PC-9 (cell line): Measurements from ENCODE around the gene PALLD.
"Not testable (repeated sequence)": the region's sequence is repeated elsewhere in the genome, so short reads cannot be mapped to it uniquely, and the experiment has no call there.

Experiments
- EZH2 ChIP-seq: fragments of 200-600 bp; sonication (generic); IDR thresholded peaks from 2 replicates; pipeline ENCODE4 v1.8.0; 2017; ENCODE audit warnings: antibody characterized with exemption, low read depth
- TF ChIP-seq, protein P1 (sequence below): fragments of 200-600 bp; sonication (generic); conservative IDR thresholded peaks from 2 replicates; pipeline ENCODE4 v1.6.1; 2017; ENCODE audit warnings: mixed run types, antibody characterized with exemption, mild to moderate bottlenecking, moderate library complexity

DNA sequence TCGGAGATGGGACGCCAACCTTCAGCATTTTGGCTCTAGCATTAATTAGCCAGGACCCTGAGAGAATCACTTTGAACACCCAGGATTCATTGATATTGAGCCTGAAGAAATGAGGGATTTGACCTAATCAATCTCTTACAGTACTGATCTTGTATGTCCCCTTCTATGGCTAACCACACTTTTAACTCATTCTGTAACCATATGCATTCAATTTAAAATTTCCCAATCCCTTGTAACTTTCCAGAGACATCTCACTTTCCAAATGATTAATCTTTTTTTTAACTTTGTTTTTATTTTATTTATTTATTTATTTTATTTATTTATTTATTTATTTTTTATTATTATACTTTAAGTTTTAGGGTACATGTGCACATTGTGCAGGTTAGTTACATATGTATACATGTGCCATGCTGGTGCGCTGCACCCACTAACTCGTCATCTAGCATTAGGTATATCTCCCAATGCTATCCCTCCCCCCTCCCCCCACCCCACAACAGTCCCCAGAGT is 205.8 kb downstream of the PALLD start:
- TF ChIP-seq, protein P1, sequence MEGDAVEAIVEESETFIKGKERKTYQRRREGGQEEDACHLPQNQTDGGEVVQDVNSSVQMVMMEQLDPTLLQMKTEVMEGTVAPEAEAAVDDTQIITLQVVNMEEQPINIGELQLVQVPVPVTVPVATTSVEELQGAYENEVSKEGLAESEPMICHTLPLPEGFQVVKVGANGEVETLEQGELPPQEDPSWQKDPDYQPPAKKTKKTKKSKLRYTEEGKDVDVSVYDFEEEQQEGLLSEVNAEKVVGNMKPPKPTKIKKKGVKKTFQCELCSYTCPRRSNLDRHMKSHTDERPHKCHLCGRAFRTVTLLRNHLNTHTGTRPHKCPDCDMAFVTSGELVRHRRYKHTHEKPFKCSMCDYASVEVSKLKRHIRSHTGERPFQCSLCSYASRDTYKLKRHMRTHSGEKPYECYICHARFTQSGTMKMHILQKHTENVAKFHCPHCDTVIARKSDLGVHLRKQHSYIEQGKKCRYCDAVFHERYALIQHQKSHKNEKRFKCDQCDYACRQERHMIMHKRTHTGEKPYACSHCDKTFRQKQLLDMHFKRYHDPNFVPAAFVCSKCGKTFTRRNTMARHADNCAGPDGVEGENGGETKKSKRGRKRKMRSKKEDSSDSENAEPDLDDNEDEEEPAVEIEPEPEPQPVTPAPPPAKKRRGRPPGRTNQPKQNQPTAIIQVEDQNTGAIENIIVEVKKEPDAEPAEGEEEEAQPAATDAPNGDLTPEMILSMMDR: not testable (repeated sequence)
- not testable (repeated sequence) for TF ChIP-seq EZH2
